Measurements from ENCODE around the gene ARCN1.

ARCN1 gene

GRCh38 chr11:118636569-118637290, 64.5 kb downstream of the ARCN1 start:
- DNase-seq (ENCODE audit: insufficient read length): no peak

GRCh38 chr11:118638726-118639125, 66.5 kb downstream of the ARCN1 start:
- DNase-seq (ENCODE audit: insufficient read length) (no peak), FAIRE-seq (no peak)
- TF ChIP-seq POLR2A (IDR thresholded peaks at IDR 0.05; ENCODE audit: low read depth, low read length): no peak
- no peak for TF ChIP-seq TAF1 (IDR thresholded peaks at IDR 0.05; ENCODE audit: borderline replicate concordance, low read depth, low read length)
- TF ChIP-seq POLR2AphosphoS5 (IDR thresholded peaks at IDR 0.05; ENCODE audit: low read depth, low read length): no peak

More at GRCh38 chr11:118636569-118637290, 64.5 kb downstream of the ARCN1 start:
- no peak for TF ChIP-seq POLR2AphosphoS5 (IDR thresholded peaks at IDR 0.05; ENCODE audit: low read depth, low read length)
- TF ChIP-seq TAF1 (IDR thresholded peaks at IDR 0.05; ENCODE audit: borderline replicate concordance, low read depth, low read length): no peak
- TF ChIP-seq POLR2A (IDR thresholded peaks at IDR 0.05; ENCODE audit: low read depth, low read length): no peak
- no peak for FAIRE-seq

- FAIRE-seq: no peak
- no peak for TF ChIP-seq POLR2A (IDR thresholded peaks at IDR 0.05; ENCODE audit: low read depth, low read length)
- TF ChIP-seq POLR2AphosphoS5 (IDR thresholded peaks at IDR 0.05; ENCODE audit: low read depth, low read length): no peak
- TF ChIP-seq TAF1 (IDR thresholded peaks at IDR 0.05; ENCODE audit: borderline replicate concordance, low read depth, low read length): no peak
- DNase-seq (ENCODE audit: insufficient read length): no peak
Observed at GRCh38 chr11:118639899-118640298, 67.7 kb downstream of the ARCN1 start.

GRCh38 chr11:118640332-118641154, 68.3 kb downstream of the ARCN1 start:
- DNase-seq (ENCODE audit: insufficient read length): no peak
- no peak for FAIRE-seq
- TF ChIP-seq TAF1 (IDR thresholded peaks at IDR 0.05; ENCODE audit: borderline replicate concordance, low read depth, low read length): no peak
- no peak for TF ChIP-seq POLR2AphosphoS5 (IDR thresholded peaks at IDR 0.05; ENCODE audit: low read depth, low read length)
- TF ChIP-seq POLR2A (IDR thresholded peaks at IDR 0.05; ENCODE audit: low read depth, low read length): no peak

GRCh38 chr11:118641397-118642019, 69.3 kb downstream of the ARCN1 start:
- FAIRE-seq: no peak
- TF ChIP-seq TAF1 (IDR thresholded peaks at IDR 0.05; ENCODE audit: borderline replicate concordance, low read depth, low read length) (no peak), POLR2AphosphoS5 (IDR thresholded peaks at IDR 0.05; ENCODE audit: low read depth, low read length) (no peak), POLR2A (IDR thresholded peaks at IDR 0.05; ENCODE audit: low read depth, low read length) (no peak)
- DNase-seq (ENCODE audit: insufficient read length): no peak

GRCh38 chr11:118643142-118643994, 71.2 kb downstream of the ARCN1 start:
- DNase-seq (ENCODE audit: insufficient read length) (no peak), FAIRE-seq (no peak)
- TF ChIP-seq TAF1 (IDR thresholded peaks at IDR 0.05; ENCODE audit: borderline replicate concordance, low read depth, low read length): no peak
- TF ChIP-seq POLR2A (IDR thresholded peaks at IDR 0.05; ENCODE audit: low read depth, low read length): no peak
- no peak for TF ChIP-seq POLR2AphosphoS5 (IDR thresholded peaks at IDR 0.05; ENCODE audit: low read depth, low read length)

- TF ChIP-seq POLR2AphosphoS5 (IDR thresholded peaks at IDR 0.05; ENCODE audit: low read depth, low read length) (no peak), POLR2A (IDR thresholded peaks at IDR 0.05; ENCODE audit: low read depth, low read length) (no peak), TAF1 (IDR thresholded peaks at IDR 0.05; ENCODE audit: borderline replicate concordance, low read depth, low read length) (no peak)
- DNase-seq (ENCODE audit: insufficient read length) (no peak), FAIRE-seq (no peak)
Observed at GRCh38 chr11:118643995-118644345, 71.8 kb downstream of the ARCN1 start.

GRCh38 chr11:118644496-118644895, 72.3 kb downstream of the ARCN1 start:
- TF ChIP-seq POLR2AphosphoS5 (IDR thresholded peaks at IDR 0.05; ENCODE audit: low read depth, low read length): no peak
- TF ChIP-seq TAF1 (IDR thresholded peaks at IDR 0.05; ENCODE audit: borderline replicate concordance, low read depth, low read length): no peak
- no peak for TF ChIP-seq POLR2A (IDR thresholded peaks at IDR 0.05; ENCODE audit: low read depth, low read length)
- DNase-seq (ENCODE audit: insufficient read length): no peak
- no peak for FAIRE-seq

GRCh38 chr11:118645066-118645715, 73.0 kb downstream of the ARCN1 start:
- no peak for DNase-seq (ENCODE audit: insufficient read length)
- TF ChIP-seq POLR2AphosphoS5 (IDR thresholded peaks at IDR 0.05; ENCODE audit: low read depth, low read length): no peak
- no peak for TF ChIP-seq TAF1 (IDR thresholded peaks at IDR 0.05; ENCODE audit: borderline replicate concordance, low read depth, low read length)
- TF ChIP-seq POLR2A (IDR thresholded peaks at IDR 0.05; ENCODE audit: low read depth, low read length): no peak
- no peak for FAIRE-seq

- FAIRE-seq (no peak), DNase-seq (ENCODE audit: insufficient read length) (no peak)
- no peak for TF ChIP-seq TAF1 (IDR thresholded peaks at IDR 0.05; ENCODE audit: borderline replicate concordance, low read depth, low read length)
- TF ChIP-seq POLR2A (IDR thresholded peaks at IDR 0.05; ENCODE audit: low read depth, low read length): no peak
- no peak for TF ChIP-seq POLR2AphosphoS5 (IDR thresholded peaks at IDR 0.05; ENCODE audit: low read depth, low read length)
Observed at GRCh38 chr11:118646393-118646792, 74.2 kb downstream of the ARCN1 start.
